HCT116 (cell line): ENCODE data around the gene FIBP. TPM values are rescaled to one million over a fixed set of nuclear protein-coding genes. Genes with fewer than 3 reads are reported as not detected.

Source experiments
- ATAC-seq: fragments of 200-7000 bp; cut with Tn5 transposase; 2 replicates; pipeline ENCODE4 v1.9.1; 2020; ENCODE audit warnings: mild to moderate bottlenecking, moderate library complexity
- BruUV-seq: library from RNA; stranded (reverse); fragments of 400-500 nt; replicated peaks from 2 replicates; lab custom pipeline; 2021; lab: Mats Ljungman, UMichigan
- CTCF ChIA-PET: fragments of 300-600 bp; sonication (Branson Sonifier 250); formaldehyde crosslinking; loops from one replicate; lab custom pipeline; 2021; ENCODE audit warnings: antibody characterized with exemption; lab: Charles Lee
- POLR2A ChIA-PET: fragments of 300-600, 350-600 bp; sonication (Branson Sonifier 250); formaldehyde crosslinking; loops from one replicate; lab custom pipeline; 2021; ENCODE audit warnings: antibody characterized with exemption; lab: Charles Lee
- RAD21 ChIA-PET, 2 experiments: fragments of 300-600 bp; sonication (Branson Sonifier 250); formaldehyde crosslinking; loops; one replicate each; lab custom pipeline; 2023; ENCODE audit warnings: low total read pairs in 2 of 2; ENCODE audit not compliant: uncharacterized antibody in 2 of 2, unreplicated experiment in 2 of 2, low non-redundant PET in 1 of 2; lab: Charles Lee
- DNase-seq: peaks from one replicate; pipeline ENCODE4 v3.0.0-alpha.2; 2010; ENCODE audit warnings: low read depth, low spot score
- H2AFZ ChIP-seq: fragments of 200-600 bp; shearing (Covaris generic), sonication (generic); 2 replicates; pipeline ENCODE4 v1.6.1; 2017; ENCODE audit warnings: low read depth, mixed run types, mixed read lengths, antibody characterized with exemption, low read length; ENCODE audit not compliant: poor library complexity, severe bottlenecking
- H3K27ac ChIP-seq: 2 replicates; pipeline ENCODE4 v1.5.1; 2012; ENCODE audit warnings: low read depth, low read length
- H3K27me3 ChIP-seq: fragments of 200-600 bp; sonication (generic); 2 replicates; pipeline ENCODE4 v1.6.1; 2016; ENCODE audit warnings: mixed run types, low read length, mixed read lengths; ENCODE audit not compliant: insufficient read depth
- H3K36me3 ChIP-seq, 2 experiments: fragments of 200-500 bp in 1 of 2; fragments of 200-600 bp in 1 of 2; sonication (Bioruptor generic) in 1 of 2; sonication (generic) in 1 of 2; 2 replicates each; pipeline versions ENCODE4 v1.5.1 to v1.6.1; 2014 to 2016; ENCODE audit warnings: low read length in 2 of 2, inconsistent platforms in 1 of 2, mixed read lengths in 1 of 2, mixed run types in 1 of 2; ENCODE audit not compliant: insufficient read depth in 2 of 2, control insufficient read depth in 1 of 2
- H3K4me1 ChIP-seq, 2 experiments: fragments of 200-600 bp in 1 of 2; sonication (generic) in 1 of 2; 2 replicates each; pipeline versions ENCODE4 v1.5.1 to v1.6.1; 2012 to 2017; ENCODE audit warnings: low read length in 2 of 2, inconsistent platforms in 1 of 2, mild to moderate bottlenecking in 1 of 2, mixed read lengths in 1 of 2, mixed run types in 1 of 2, moderate library complexity in 1 of 2; ENCODE audit not compliant: insufficient read depth in 2 of 2, control insufficient read depth in 1 of 2
- H3K4me2 ChIP-seq: fragments of 200-600 bp; sonication (generic); 2 replicates; pipeline ENCODE4 v1.6.1; 2017; ENCODE audit warnings: mixed run types, low read length, mixed read lengths
- H3K4me3 ChIP-seq, 2 experiments: fragments of 200-600 bp in 1 of 2; sonication (generic) in 1 of 2; replicated peaks in 1 of 2; 2 replicates each; pipeline ENCODE4 v1.5.1; 2011 to 2016; ENCODE audit warnings: low read length in 2 of 2, control low read depth in 1 of 2, low read depth in 1 of 2, mild to moderate bottlenecking in 1 of 2, mixed read lengths in 1 of 2, mixed run types in 1 of 2
- H3K79me2 ChIP-seq: fragments of 200-600 bp; sonication (generic); 2 replicates; pipeline ENCODE4 v1.6.1; 2017; ENCODE audit warnings: mild to moderate bottlenecking, mixed run types, low read length, moderate library complexity, mixed read lengths; ENCODE audit not compliant: insufficient read depth
- H3K9ac ChIP-seq: fragments of 200-600 bp; sonication (generic); 2 replicates; pipeline ENCODE4 v1.6.1; 2016; ENCODE audit warnings: low read length, mixed read lengths
- H3K9me2 ChIP-seq: fragments of 200-600 bp; sonication (generic), shearing (Covaris generic); 2 replicates; pipeline ENCODE4 v1.6.1; 2017; ENCODE audit warnings: mixed run types, mild to moderate bottlenecking, moderate library complexity; ENCODE audit not compliant: insufficient read depth
- H3K9me3 ChIP-seq, 2 experiments: fragments of 200-500 bp in 1 of 2; fragments of 200-600 bp in 1 of 2; sonication (Bioruptor generic) in 1 of 2; sonication (generic) in 1 of 2; 2 replicates each; pipeline ENCODE4 v1.6.1; 2014 to 2017; ENCODE audit warnings: low read length in 2 of 2, mixed read lengths in 2 of 2, inconsistent platforms in 1 of 2, low read depth in 1 of 2, mild to moderate bottlenecking in 1 of 2, mixed run types in 1 of 2, moderate library complexity in 1 of 2; ENCODE audit not compliant: control insufficient read depth in 1 of 2, insufficient read depth in 1 of 2
- H4K20me1 ChIP-seq: fragments of 200-600 bp; sonication (generic), shearing (Covaris generic); 2 replicates; pipeline ENCODE4 v1.6.1; 2017; ENCODE audit warnings: mixed run types, mild to moderate bottlenecking, moderate library complexity; ENCODE audit not compliant: insufficient read depth
- CBX3 ChIP-seq: IDR thresholded peaks from 2 replicates; pipeline ENCODE4 v1.6.1; 2012; ENCODE audit warnings: low read depth
- CEBPB ChIP-seq: IDR thresholded peaks from 2 replicates; pipeline ENCODE4 v1.6.1; 2012; ENCODE audit warnings: low read depth
- EGR1 ChIP-seq: IDR thresholded peaks from 2 replicates; pipeline ENCODE4 v1.6.1; 2012; ENCODE audit warnings: low read depth
- EZH2 ChIP-seq: fragments of 200-600 bp; sonication (generic); IDR thresholded peaks from 2 replicates; pipeline ENCODE4 v1.6.1; 2017; ENCODE audit warnings: antibody characterized with exemption, mixed run types
- MAX ChIP-seq: IDR thresholded peaks from 2 replicates; pipeline ENCODE4 v1.6.1; 2012
- POLR2A ChIP-seq: IDR thresholded peaks from 2 replicates; pipeline ENCODE4 v1.7.0; 2011; ENCODE audit warnings: borderline replicate concordance; ENCODE audit not compliant: insufficient read depth, insufficient read length; ENCODE audit errors: extremely low read depth
- REST ChIP-seq: IDR thresholded peaks from 2 replicates; pipeline ENCODE4 v1.6.1; 2012; ENCODE audit warnings: low read depth
- SP1 ChIP-seq: IDR thresholded peaks from 2 replicates; pipeline ENCODE4 v1.6.1; 2012; ENCODE audit warnings: low read depth
- SRF ChIP-seq: IDR thresholded peaks from 2 replicates; pipeline ENCODE4 v1.6.1; 2012; ENCODE audit warnings: low read depth
- TCF7L2 ChIP-seq: IDR thresholded peaks from 2 replicates; pipeline ENCODE4 v1.7.0; 2011; ENCODE audit warnings: borderline replicate concordance, inconsistent platforms; ENCODE audit not compliant: insufficient read depth, insufficient read length; ENCODE audit errors: extremely low read depth
- intact Hi-C: fragments of 100-400 bp; cut with micrococcal nuclease; formaldehyde crosslinking; loops from 2 replicates; pipeline ENCODE4 v1.10.0; 2022
- total RNA-seq: library from RNA; stranded (reverse); gene quantifications from one replicate; pipeline ENCODE4 v1.2.1, GENCODE V29; 2021; ENCODE audit not compliant: unreplicated experiment
- TF ChIP-seq, protein P1 (sequence below), 3 experiments: fragments of 200-600 bp in 1 of 3; sonication (generic) in 1 of 3; IDR thresholded peaks in 2 of 3; conservative IDR thresholded peaks in 1 of 3; 2 replicates each; pipeline ENCODE4 v1.5.1; 2012 to 2017; ENCODE audit warnings: low read depth in 2 of 3, low read length in 2 of 3, antibody characterized with exemption in 1 of 3, borderline replicate concordance in 1 of 3, control low read depth in 1 of 3, mild to moderate bottlenecking in 1 of 3, mixed read lengths in 1 of 3, mixed run types in 1 of 3, moderate library complexity in 1 of 3; ENCODE audit not compliant: insufficient read depth in 1 of 3

The FIBP gene
- total RNA-seq, 1 experiment from 2014 or later = 96.0 TPM

DNA sequence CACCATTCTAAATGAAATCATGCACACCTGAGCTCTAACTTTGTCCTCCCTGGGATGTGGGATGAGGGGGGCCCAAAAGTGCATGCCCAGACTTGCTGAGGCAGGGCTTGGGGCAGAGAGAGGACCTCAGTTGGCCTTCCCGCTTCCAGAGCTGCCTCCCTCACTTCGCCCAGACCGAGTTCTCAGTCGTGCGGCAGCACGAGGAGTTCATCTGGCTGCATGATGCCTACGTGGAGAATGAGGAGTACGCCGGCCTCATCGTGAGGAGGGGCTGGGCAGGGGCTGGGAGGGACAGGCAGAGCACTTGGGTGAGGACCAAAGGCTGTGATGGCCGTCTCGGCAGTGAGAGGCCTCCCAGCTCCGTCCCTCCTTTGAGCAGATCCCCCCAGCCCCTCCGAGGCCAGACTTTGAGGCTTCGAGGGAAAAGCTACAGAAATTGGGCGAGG is 38.5 kb downstream of the FIBP start:
- ChIA-PET POLR2A (interaction anchor here (1.1 to 4.2 kb wide), 3 partner anchors 8 to 20 kb away, joined by 4 to 16 read pairs (median 4); partner anchors contain the start of gene CFL1), CTCF (interaction anchor here (1.0 to 2.4 kb wide), 5 partner anchors 10 to 138 kb away, joined by 3 to 10 read pairs (median 4); partner anchors contain the start of genes FIBP, KAT5 and MUS81), RAD21 (no interaction called here)
- H2AFZ ChIP-seq = no peak overlapping the region
- no peak overlapping the region for H3K4me3 ChIP-seq
- BruUV-seq = no TSS peak
- DNase-seq (no peak), ATAC-seq (no peak)
- no peaks in the 10 kb centered on the region for H4K20me1 ChIP-seq
- no peak for TF ChIP-seq CBX3
- intact Hi-C loops = no loop called here
- no peaks in the 10 kb centered on the region for H3K9me2 ChIP-seq
- H3K9ac ChIP-seq = no peak overlapping the region
- H3K4me1 ChIP-seq = no peaks in the 10 kb centered on the region; a peak in 1 of 4 replicates
- peaks cover 14 to 35% of the 10 kb centered on the region in 2 experiments for H3K36me3 ChIP-seq
- no peak overlapping the region for H3K4me2 ChIP-seq
- H3K79me2 ChIP-seq = peaks cover 10% of the 10 kb centered on the region
- H3K9me3 ChIP-seq = no peaks in the 10 kb centered on the region; a peak in 1 of 4 replicates
- no peak overlapping the region for H3K27ac ChIP-seq
- no peaks in the 10 kb centered on the region for H3K27me3 ChIP-seq

DNA sequence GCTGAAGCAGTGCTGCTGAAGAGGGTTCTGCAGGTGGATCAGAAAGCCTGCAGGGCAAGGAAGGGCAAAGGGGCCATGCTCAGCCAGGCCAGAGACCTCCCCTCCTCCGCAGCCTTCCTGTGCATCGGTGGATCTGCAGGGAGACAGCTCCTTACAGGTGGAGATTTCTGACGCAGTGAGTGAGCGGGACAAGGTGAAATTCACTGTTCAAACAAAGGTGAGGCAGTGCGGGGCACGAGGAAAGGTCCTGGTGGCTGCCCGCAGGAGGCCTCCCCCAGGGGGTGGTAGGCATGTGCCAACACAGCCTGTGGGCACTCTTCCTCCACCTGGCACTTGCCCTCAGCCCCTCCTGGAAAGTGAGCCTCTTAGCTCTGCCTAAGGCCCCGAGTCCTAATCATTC is 38.9 kb downstream of the FIBP start:
- H3K9me3 ChIP-seq = no peaks in the 10 kb centered on the region; a peak in 1 of 4 replicates
- CTCF ChIA-PET = interaction anchor here (1.0 to 2.4 kb wide), 5 partner anchors 10 to 137 kb away, joined by 3 to 10 read pairs (median 4); partner anchors contain the start of genes FIBP, KAT5 and MUS81
- intact Hi-C loops = no loop called here
- RAD21 ChIA-PET = no interaction called here
- H3K9me2 ChIP-seq = no peaks in the 10 kb centered on the region
- H3K4me3 ChIP-seq = no peak overlapping the region
- no peaks in the 10 kb centered on the region; a peak in 1 of 4 replicates for H3K4me1 ChIP-seq
- no TSS peak for BruUV-seq
- no peaks in the 10 kb centered on the region for H3K27me3 ChIP-seq
- no peak for DNase-seq
- no peaks in the 10 kb centered on the region for H4K20me1 ChIP-seq
- ATAC-seq = no peak
- TF ChIP-seq POLR2A = no peak
- no peak for TF ChIP-seq SP1
- TF ChIP-seq, protein P1, sequence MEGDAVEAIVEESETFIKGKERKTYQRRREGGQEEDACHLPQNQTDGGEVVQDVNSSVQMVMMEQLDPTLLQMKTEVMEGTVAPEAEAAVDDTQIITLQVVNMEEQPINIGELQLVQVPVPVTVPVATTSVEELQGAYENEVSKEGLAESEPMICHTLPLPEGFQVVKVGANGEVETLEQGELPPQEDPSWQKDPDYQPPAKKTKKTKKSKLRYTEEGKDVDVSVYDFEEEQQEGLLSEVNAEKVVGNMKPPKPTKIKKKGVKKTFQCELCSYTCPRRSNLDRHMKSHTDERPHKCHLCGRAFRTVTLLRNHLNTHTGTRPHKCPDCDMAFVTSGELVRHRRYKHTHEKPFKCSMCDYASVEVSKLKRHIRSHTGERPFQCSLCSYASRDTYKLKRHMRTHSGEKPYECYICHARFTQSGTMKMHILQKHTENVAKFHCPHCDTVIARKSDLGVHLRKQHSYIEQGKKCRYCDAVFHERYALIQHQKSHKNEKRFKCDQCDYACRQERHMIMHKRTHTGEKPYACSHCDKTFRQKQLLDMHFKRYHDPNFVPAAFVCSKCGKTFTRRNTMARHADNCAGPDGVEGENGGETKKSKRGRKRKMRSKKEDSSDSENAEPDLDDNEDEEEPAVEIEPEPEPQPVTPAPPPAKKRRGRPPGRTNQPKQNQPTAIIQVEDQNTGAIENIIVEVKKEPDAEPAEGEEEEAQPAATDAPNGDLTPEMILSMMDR (IDR thresholded peaks at IDR 0.05 in 2 of 3, conservative IDR thresholded peaks at IDR 0.05 in 1 of 3; ENCODE audit: borderline replicate concordance in 1 of 3, insufficient read depth in 1 of 3, low read depth in 2 of 3, low read length in 2 of 3) = no peak
- TF ChIP-seq REST = no peak
- no peak for TF ChIP-seq TCF7L2
- no peak for TF ChIP-seq SRF
- TF ChIP-seq EZH2 = no peak
- no peak for TF ChIP-seq CEBPB
- no peak for TF ChIP-seq EGR1
- TF ChIP-seq MAX = no peak
- H2AFZ ChIP-seq = no peak overlapping the region
- no peak overlapping the region for H3K9ac ChIP-seq
- H3K27ac ChIP-seq = no peak overlapping the region
- H3K4me2 ChIP-seq = no peak overlapping the region
- POLR2A ChIA-PET = interaction anchor here (1.1 to 4.2 kb wide), 3 partner anchors 9 to 20 kb away, joined by 4 to 16 read pairs (median 4); partner anchors contain the start of gene CFL1
- H3K79me2 ChIP-seq = peaks cover 6% of the 10 kb centered on the region
- peaks cover 10 to 31% of the 10 kb centered on the region in 2 experiments for H3K36me3 ChIP-seq
